ENCODE results near the gene SIGLEC7. TPM values are rescaled to one million over a fixed set of nuclear protein-coding genes. Genes with fewer than 3 reads are reported as not detected.
A peak's percentile ranks its signal among the peaks of the same experiment; 100 is the strongest.

The SIGLEC7 gene
- total RNA-seq, 1 donor from 2014 or later, result not detected

- no peaks in the 10 kb centered on the region for H3K9me3 ChIP-seq (ENCODE audit: insufficient read depth, low read depth, low read length)
- FAIRE-seq (peak; percentile 82), DNase-seq (ENCODE audit: low read depth) (peak; percentile 99)
- peak within 1 kb of the TSS; percentile 97 for H3K4me2 ChIP-seq (ENCODE audit: low read length)
- peaks cover 13% of the 10 kb centered on the region for H4K20me1 ChIP-seq (ENCODE audit: insufficient read depth, low read length)
- Mint-ChIP-seq H3K27me3 (ENCODE audit: low read depth, unreplicated experiment) (no peaks in the 10 kb centered on the region), H3K4me1 (ENCODE audit: low read depth, unreplicated experiment) (peaks cover 4% of the 10 kb centered on the region), H3K27ac (ENCODE audit: unreplicated experiment) (peak within 1 kb of the TSS; percentile 98), H3K36me3 (ENCODE audit: low read depth, unreplicated experiment) (peaks cover 4% of the 10 kb centered on the region), H3K9me3 (ENCODE audit: unreplicated experiment) (no peaks in the 10 kb centered on the region), H3K4me3 (ENCODE audit: unreplicated experiment) (peak within 1 kb of the TSS; percentile 98)
- H3K79me2 ChIP-seq (ENCODE audit: insufficient read depth, low read length), result peaks cover 37% of the 10 kb centered on the region
- TF ChIP-seq EZH2 (IDR thresholded peaks at IDR 0.05; ENCODE audit: insufficient read depth, low read length), result no peak
- TF ChIP-seq CTCF (IDR thresholded peaks at IDR 0.05; ENCODE audit: insufficient read depth, low read depth, low read length), result no peak
- peak within 1 kb of the TSS; percentile 62 for H3K27ac ChIP-seq (ENCODE audit: low read depth, low read length)
- H3K4me1 ChIP-seq (ENCODE audit: insufficient read depth, low read length), result peaks cover 11% of the 10 kb centered on the region
- no peaks in the 10 kb centered on the region for H3K36me3 ChIP-seq (ENCODE audit: insufficient read depth, low read length)
- peak within 1 kb of the TSS; percentile 83 for H3K4me3 ChIP-seq (ENCODE audit: insufficient read depth, low read depth, low read length)
- no peaks in the 10 kb centered on the region for H3K27me3 ChIP-seq (ENCODE audit: insufficient read depth, low read length)
- H2AFZ ChIP-seq (ENCODE audit: low read depth, low read length), result peak within 1 kb of the TSS; percentile 92
- H3K9ac ChIP-seq (ENCODE audit: low read length), result peak within 1 kb of the TSS; percentile 86
Measured at GRCh38 chr19:51108066-51108804, 33.9 kb upstream of the SIGLEC7 start, which contains the start of gene CTU1. CTU1 (minus strand) TSS chr19:51108409; CDS start chr19:51104569, 3,840 bp downstream.

- Histone ChIP-seq H3K9me3 (ENCODE audit: insufficient read depth, low read depth, low read length) (no peaks in the 10 kb centered on the region), H3K4me1 (ENCODE audit: insufficient read depth, low read length) (peaks cover 11% of the 10 kb centered on the region), H4K20me1 (ENCODE audit: insufficient read depth, low read length) (peaks cover 13% of the 10 kb centered on the region), H3K4me2 (ENCODE audit: low read length) (peak overlapping the region; percentile 97), H3K79me2 (ENCODE audit: insufficient read depth, low read length) (peaks cover 37% of the 10 kb centered on the region), H3K27ac (ENCODE audit: low read depth, low read length) (peak overlapping the region; percentile 62), H3K27me3 (ENCODE audit: insufficient read depth, low read length) (no peaks in the 10 kb centered on the region), H3K4me3 (ENCODE audit: insufficient read depth, low read depth, low read length) (peak overlapping the region; percentile 83), H2AFZ (ENCODE audit: low read depth, low read length) (peak overlapping the region; percentile 78), H3K36me3 (ENCODE audit: insufficient read depth, low read length) (no peaks in the 10 kb centered on the region), H3K9ac (ENCODE audit: low read length) (peak overlapping the region; percentile 86)
- TF ChIP-seq EZH2 (IDR thresholded peaks at IDR 0.05; ENCODE audit: insufficient read depth, low read length) (no peak), CTCF (IDR thresholded peaks at IDR 0.05; ENCODE audit: insufficient read depth, low read depth, low read length) (no peak)
- DNase-seq (ENCODE audit: low read depth) (no peak), FAIRE-seq (no peak)
- Mint-ChIP-seq H3K27me3 (ENCODE audit: low read depth, unreplicated experiment) (no peaks in the 10 kb centered on the region), H3K4me1 (ENCODE audit: low read depth, unreplicated experiment) (peaks cover 4% of the 10 kb centered on the region), H3K27ac (ENCODE audit: unreplicated experiment) (no peak overlapping the region), H3K9me3 (ENCODE audit: unreplicated experiment) (no peaks in the 10 kb centered on the region), H3K4me3 (ENCODE audit: unreplicated experiment) (peak overlapping the region; percentile 98), H3K36me3 (ENCODE audit: low read depth, unreplicated experiment) (peaks cover under 1% of the 10 kb centered on the region)
Measured at GRCh38 chr19:51108805-51109146, 33.3 kb upstream of the SIGLEC7 start.

GRCh38 chr19:51110666-51110971, 31.5 kb upstream of the SIGLEC7 start:
- no peaks in the 10 kb centered on the region for H3K36me3 Mint-ChIP-seq (ENCODE audit: low read depth, unreplicated experiment)
- FAIRE-seq, result no peak
- H3K4me3 ChIP-seq (ENCODE audit: insufficient read depth, low read depth, low read length), result no peak overlapping the region
- H3K27me3 Mint-ChIP-seq (ENCODE audit: low read depth, unreplicated experiment), result peaks cover 13% of the 10 kb centered on the region
- peaks cover 23% of the 10 kb centered on the region for H3K79me2 ChIP-seq (ENCODE audit: insufficient read depth, low read length)
- no peak for DNase-seq (ENCODE audit: low read depth)
- peaks cover 4% of the 10 kb centered on the region for H3K4me1 Mint-ChIP-seq (ENCODE audit: low read depth, unreplicated experiment)
- no peaks in the 10 kb centered on the region for H3K9me3 ChIP-seq (ENCODE audit: insufficient read depth, low read depth, low read length)
- H3K27ac ChIP-seq (ENCODE audit: low read depth, low read length), result no peak overlapping the region
- H3K4me1 ChIP-seq (ENCODE audit: insufficient read depth, low read length), result peaks cover 11% of the 10 kb centered on the region
- H3K4me3 Mint-ChIP-seq (ENCODE audit: unreplicated experiment), result no peak overlapping the region
- no peak overlapping the region for H3K4me2 ChIP-seq (ENCODE audit: low read length)
- H3K9me3 Mint-ChIP-seq (ENCODE audit: unreplicated experiment), result no peaks in the 10 kb centered on the region
- peaks cover under 1% of the 10 kb centered on the region for H4K20me1 ChIP-seq (ENCODE audit: insufficient read depth, low read length)
- no peak overlapping the region for H3K27ac Mint-ChIP-seq (ENCODE audit: unreplicated experiment)
- H3K27me3 ChIP-seq (ENCODE audit: insufficient read depth, low read length), result no peaks in the 10 kb centered on the region
- H3K36me3 ChIP-seq (ENCODE audit: insufficient read depth, low read length), result no peaks in the 10 kb centered on the region
- TF ChIP-seq EZH2 (IDR thresholded peaks at IDR 0.05; ENCODE audit: insufficient read depth, low read length) (no peak), CTCF (IDR thresholded peaks at IDR 0.05; ENCODE audit: insufficient read depth, low read depth, low read length) (no peak)
- H3K9ac ChIP-seq (ENCODE audit: low read length), result no peak overlapping the region
- H2AFZ ChIP-seq (ENCODE audit: low read depth, low read length), result no peak overlapping the region

All from astrocyte (in vitro differentiated cells and primary cell).